ENCODE measurements around the gene PRKN. TPM values are rescaled to one million over a fixed set of nuclear protein-coding genes. Genes with fewer than 3 reads are reported as not detected.

PRKN gene
- total RNA-seq, 1 donor from 2014 or later, result 5.7 TPM

GRCh38 chr6:161732594-161732993, 995.0 kb downstream of the PRKN start:
- no peaks in the 10 kb centered on the region for H3K9me3 Mint-ChIP-seq (ENCODE audit: low read depth)
- no peaks in the 10 kb centered on the region for H3K27me3 Mint-ChIP-seq (ENCODE audit: low read depth)
- no peak for DNase-seq (ENCODE audit: low spot score)
- no peak overlapping the region for H3K27ac Mint-ChIP-seq (ENCODE audit: unreplicated experiment)
- peaks cover 14% of the 10 kb centered on the region for H3K4me1 Mint-ChIP-seq (ENCODE audit: low read depth)
- no peak for TF ChIP-seq CTCF (IDR thresholded peaks at IDR 0.05)
- no peaks in the 10 kb centered on the region for H3K36me3 Mint-ChIP-seq (ENCODE audit: low read depth)
- no peak overlapping the region for H3K4me3 Mint-ChIP-seq (ENCODE audit: unreplicated experiment)

GRCh38 chr6:161727083-161727833, 1000.3 kb downstream of the PRKN start:
- Mint-ChIP-seq H3K4me1 (ENCODE audit: low read depth) (no peaks in the 10 kb centered on the region), H3K36me3 (ENCODE audit: low read depth) (no peaks in the 10 kb centered on the region), H3K27ac (ENCODE audit: unreplicated experiment) (no peak overlapping the region), H3K9me3 (ENCODE audit: low read depth) (no peaks in the 10 kb centered on the region), H3K27me3 (ENCODE audit: low read depth) (no peaks in the 10 kb centered on the region), H3K4me3 (ENCODE audit: unreplicated experiment) (no peak overlapping the region)
- no peak for TF ChIP-seq CTCF (IDR thresholded peaks at IDR 0.05)
- no peak for DNase-seq (ENCODE audit: low spot score)

- no peaks in the 10 kb centered on the region for H3K36me3 Mint-ChIP-seq (ENCODE audit: low read depth)
- no peak overlapping the region for H3K4me3 Mint-ChIP-seq (ENCODE audit: unreplicated experiment)
- no peaks in the 10 kb centered on the region for H3K4me1 Mint-ChIP-seq (ENCODE audit: low read depth)
- no peak overlapping the region for H3K27ac Mint-ChIP-seq (ENCODE audit: unreplicated experiment)
- DNase-seq (ENCODE audit: low spot score), result no peak
- no peaks in the 10 kb centered on the region for H3K9me3 Mint-ChIP-seq (ENCODE audit: low read depth)
- H3K27me3 Mint-ChIP-seq (ENCODE audit: low read depth), result no peaks in the 10 kb centered on the region
- TF ChIP-seq CTCF (IDR thresholded peaks at IDR 0.05), result no peak
Measured at GRCh38 chr6:161722394-161722793, 1005.2 kb downstream of the PRKN start.

- no peaks in the 10 kb centered on the region for H3K9me3 Mint-ChIP-seq (ENCODE audit: low read depth)
- no peak for DNase-seq (ENCODE audit: low spot score)
- H3K4me3 Mint-ChIP-seq (ENCODE audit: unreplicated experiment), result no peak overlapping the region
- no peaks in the 10 kb centered on the region for H3K36me3 Mint-ChIP-seq (ENCODE audit: low read depth)
- no peaks in the 10 kb centered on the region for H3K27me3 Mint-ChIP-seq (ENCODE audit: low read depth)
- H3K27ac Mint-ChIP-seq (ENCODE audit: unreplicated experiment), result no peak overlapping the region
- no peak for TF ChIP-seq CTCF (IDR thresholded peaks at IDR 0.05)
- no peaks in the 10 kb centered on the region for H3K4me1 Mint-ChIP-seq (ENCODE audit: low read depth)
Measured at GRCh38 chr6:161721511-161721910, 1006.1 kb downstream of the PRKN start.

- no peak overlapping the region for H3K4me3 Mint-ChIP-seq (ENCODE audit: unreplicated experiment)
- H3K4me1 Mint-ChIP-seq (ENCODE audit: low read depth), result no peaks in the 10 kb centered on the region
- no peak for DNase-seq (ENCODE audit: low spot score)
Measured at GRCh38 chr6:161716176-161716575, 1011.4 kb downstream of the PRKN start.

More at GRCh38 chr6:161716176-161716575, 1011.4 kb downstream of the PRKN start:
- TF ChIP-seq CTCF (IDR thresholded peaks at IDR 0.05), result no peak
- H3K9me3 Mint-ChIP-seq (ENCODE audit: low read depth), result peaks cover 6% of the 10 kb centered on the region
- no peak overlapping the region for H3K27ac Mint-ChIP-seq (ENCODE audit: unreplicated experiment)
- no peaks in the 10 kb centered on the region for H3K27me3 Mint-ChIP-seq (ENCODE audit: low read depth)
- no peaks in the 10 kb centered on the region for H3K36me3 Mint-ChIP-seq (ENCODE audit: low read depth)
